Activated CD4-positive, alpha-beta memory T cell treated with anti-CD3 and anti-CD28 coated beads, Interleukin-2, amount 10 ng/mL, durations not matched to agents 7 days and 5 days (primary cell): ENCODE results near the gene C6orf58. TPM values are rescaled to one million over a fixed set of nuclear protein-coding genes. Genes with fewer than 3 reads are reported as not detected.
"Not testable (repeated sequence)": the region's sequence is repeated elsewhere in the genome, so short reads cannot be mapped to it uniquely, and the experiment has no call there.

Experiments used
- CTCF ChIA-PET: fragments of 350-600 bp; sonication (Branson Sonifier 250); formaldehyde crosslinking; loops from one replicate; lab custom pipeline; 2021; ENCODE audit warnings: antibody characterized with exemption, inconsistent platforms; lab: Charles Lee
- POLR2A ChIA-PET: fragments of 350-600 bp; sonication (Branson Sonifier 250); formaldehyde crosslinking; loops from one replicate; lab custom pipeline; 2021; ENCODE audit warnings: antibody characterized with exemption; lab: Charles Lee
- DNase-seq: peaks from one replicate; pipeline ENCODE4 v3.0.0-alpha.2; 2020
- H3K27ac Mint-ChIP-seq: one replicate; pipeline ENCODE4 v1.8.0; 2021; ENCODE audit warnings: mild to moderate bottlenecking, mixed read lengths
- H3K27me3 Mint-ChIP-seq: one replicate; pipeline ENCODE4 v1.8.0; 2021; ENCODE audit warnings: mixed read lengths
- H3K36me3 Mint-ChIP-seq: one replicate; pipeline ENCODE4 v1.8.0; 2021; ENCODE audit warnings: low read depth, mixed read lengths
- H3K4me1 Mint-ChIP-seq: one replicate; pipeline ENCODE4 v1.8.0; 2021; ENCODE audit warnings: mixed read lengths
- H3K4me3 Mint-ChIP-seq: one replicate; pipeline ENCODE4 v1.8.0; 2021; ENCODE audit warnings: mild to moderate bottlenecking, mixed read lengths
- H3K9me3 Mint-ChIP-seq: one replicate; pipeline ENCODE4 v1.8.0; 2021; ENCODE audit warnings: mixed read lengths
- total RNA-seq, 2 experiments: library from RNA; stranded (reverse); gene quantifications; one replicate each; pipeline ENCODE4 v1.2.3, GENCODE V29; 2021

The C6orf58 gene
- total RNA-seq, 2 experiments from 2014 or later = not detected

- ChIA-PET POLR2A (no interaction called here), CTCF (no interaction called here)
- Mint-ChIP-seq H3K27me3 (peaks cover 8% of the 10 kb centered on the region), H3K27ac (no peak overlapping the region), H3K9me3 (no peaks in the 10 kb centered on the region), H3K36me3 (no peaks in the 10 kb centered on the region), H3K4me1 (peaks cover 8% of the 10 kb centered on the region), H3K4me3 (no peak overlapping the region)
- DNase-seq = no peak
These were observed 9.5 kb upstream of the C6orf58 start for GRCh38 chr6:127567476-127567875.

- Mint-ChIP-seq H3K36me3 (no peaks in the 10 kb centered on the region), H3K4me1 (peaks cover 8% of the 10 kb centered on the region), H3K9me3 (no peaks in the 10 kb centered on the region), H3K4me3 (no peak overlapping the region), H3K27ac (no peak overlapping the region), H3K27me3 (no peaks in the 10 kb centered on the region)
- ChIA-PET CTCF (no interaction called here), POLR2A (no interaction called here)
- DNase-seq = no peak
These were observed 6.1 kb upstream of the C6orf58 start for GRCh38 chr6:127570739-127571389.

- Mint-ChIP-seq H3K27me3 (peaks cover 9% of the 10 kb centered on the region), H3K27ac (no peak overlapping the region), H3K4me1 (peaks cover 6% of the 10 kb centered on the region), H3K36me3 (no peaks in the 10 kb centered on the region), H3K4me3 (no peak overlapping the region), H3K9me3 (no peaks in the 10 kb centered on the region)
- POLR2A ChIA-PET = no interaction called here
- DNase-seq = no peak
- CTCF ChIA-PET = no interaction called here
These were observed 1.9 kb downstream of the C6orf58 start for GRCh38 chr6:127578900-127579299.

- ChIA-PET POLR2A (no interaction called here), CTCF (no interaction called here)
- peaks cover 6% of the 10 kb centered on the region for H3K4me1 Mint-ChIP-seq
- no peak overlapping the region for H3K4me3 Mint-ChIP-seq
- H3K9me3 Mint-ChIP-seq = no peaks in the 10 kb centered on the region
- peaks cover 9% of the 10 kb centered on the region for H3K27me3 Mint-ChIP-seq
- DNase-seq = no peak
- no peak overlapping the region for H3K27ac Mint-ChIP-seq
- no peaks in the 10 kb centered on the region for H3K36me3 Mint-ChIP-seq
These were observed 4.6 kb downstream of the C6orf58 start for GRCh38 chr6:127581576-127581975.

GRCh38 chr6:127582777-127583462 is 5.9 kb downstream of the C6orf58 start:
- Mint-ChIP-seq H3K4me1 (peaks cover 5% of the 10 kb centered on the region), H3K9me3 (no peaks in the 10 kb centered on the region), H3K27ac (no peak overlapping the region), H3K36me3 (no peaks in the 10 kb centered on the region), H3K27me3 (peaks cover 7% of the 10 kb centered on the region), H3K4me3 (no peak overlapping the region)
- ChIA-PET POLR2A (no interaction called here), CTCF (interaction anchor here (0.6 kb wide), 1 partner anchor 117 kb away, joined by 3 read pairs; no protein-coding TSS in a partner anchor)
- no peak for DNase-seq

GRCh38 chr6:127585123-127585522 is 8.1 kb downstream of the C6orf58 start:
- ChIA-PET POLR2A (no interaction called here), CTCF (no interaction called here)
- H3K27me3 Mint-ChIP-seq = peaks cover 1% of the 10 kb centered on the region
- no peaks in the 10 kb centered on the region for H3K4me1 Mint-ChIP-seq
- DNase-seq = no peak
- no peaks in the 10 kb centered on the region for H3K9me3 Mint-ChIP-seq
- H3K4me3 Mint-ChIP-seq = no peak overlapping the region
- no peak overlapping the region for H3K27ac Mint-ChIP-seq
- H3K36me3 Mint-ChIP-seq = no peaks in the 10 kb centered on the region

- DNase-seq = no peak
- H3K9me3 Mint-ChIP-seq = no peaks in the 10 kb centered on the region
- CTCF ChIA-PET = no interaction called here
- H3K27ac Mint-ChIP-seq = no peak overlapping the region
- H3K4me1 Mint-ChIP-seq = no peaks in the 10 kb centered on the region
- H3K4me3 Mint-ChIP-seq = no peak overlapping the region
- H3K36me3 Mint-ChIP-seq = no peaks in the 10 kb centered on the region
- no peaks in the 10 kb centered on the region for H3K27me3 Mint-ChIP-seq
- POLR2A ChIA-PET = no interaction called here
These were observed 9.4 kb downstream of the C6orf58 start for GRCh38 chr6:127586372-127586771.

- no peaks in the 10 kb centered on the region for H3K36me3 Mint-ChIP-seq
- ChIA-PET POLR2A (no interaction called here), CTCF (no interaction called here)
- no peak for DNase-seq
- H3K4me1 Mint-ChIP-seq = no peaks in the 10 kb centered on the region
- H3K27me3 Mint-ChIP-seq = no peaks in the 10 kb centered on the region
- H3K27ac Mint-ChIP-seq = no peak overlapping the region
- no peaks in the 10 kb centered on the region for H3K9me3 Mint-ChIP-seq
- no peak overlapping the region for H3K4me3 Mint-ChIP-seq
These were observed 10.9 kb downstream of the C6orf58 start for GRCh38 chr6:127587875-127588274.

- Mint-ChIP-seq H3K36me3 (no peaks in the 10 kb centered on the region), H3K4me3 (no peak overlapping the region), H3K27ac (no peak overlapping the region), H3K4me1 (no peaks in the 10 kb centered on the region), H3K27me3 (no peaks in the 10 kb centered on the region), H3K9me3 (no peaks in the 10 kb centered on the region)
- no peak for DNase-seq
- POLR2A ChIA-PET = no interaction called here
- CTCF ChIA-PET = no interaction called here
These were observed 12.2 kb downstream of the C6orf58 start for GRCh38 chr6:127589135-127589534.

GRCh38 chr6:127590344-127590743 is 13.4 kb downstream of the C6orf58 start:
- Mint-ChIP-seq H3K27ac (no peak overlapping the region), H3K36me3 (no peaks in the 10 kb centered on the region), H3K9me3 (no peaks in the 10 kb centered on the region), H3K4me3 (no peak overlapping the region), H3K4me1 (no peaks in the 10 kb centered on the region), H3K27me3 (no peaks in the 10 kb centered on the region)
- no peak for DNase-seq
- POLR2A ChIA-PET = no interaction called here
- CTCF ChIA-PET = no interaction called here

GRCh38 chr6:127592964-127593363 is 16.0 kb downstream of the C6orf58 start:
- no peaks in the 10 kb centered on the region for H3K9me3 Mint-ChIP-seq
- H3K27me3 Mint-ChIP-seq = no peaks in the 10 kb centered on the region
- no peaks in the 10 kb centered on the region for H3K4me1 Mint-ChIP-seq
- no peak for DNase-seq
- POLR2A ChIA-PET = interaction anchor here (1.2 kb wide), 1 partner anchor 15 kb away, joined by 3 read pairs; no protein-coding TSS in a partner anchor
- H3K36me3 Mint-ChIP-seq = no peaks in the 10 kb centered on the region
- no peak overlapping the region for H3K4me3 Mint-ChIP-seq
- CTCF ChIA-PET = no interaction called here
- no peak overlapping the region for H3K27ac Mint-ChIP-seq

GRCh38 chr6:127593456-127593855 is 16.5 kb downstream of the C6orf58 start:
- DNase-seq, CTCF ChIA-PET, H3K4me1 Mint-ChIP-seq, H3K4me3 Mint-ChIP-seq, H3K9me3 Mint-ChIP-seq, H3K36me3 Mint-ChIP-seq, H3K27me3 Mint-ChIP-seq, H3K27ac Mint-ChIP-seq, POLR2A ChIA-PET: not testable (repeated sequence)

- Mint-ChIP-seq H3K36me3 (no peaks in the 10 kb centered on the region), H3K4me3 (no peak overlapping the region), H3K4me1 (no peaks in the 10 kb centered on the region), H3K9me3 (no peaks in the 10 kb centered on the region), H3K27ac (no peak overlapping the region), H3K27me3 (peaks cover 9% of the 10 kb centered on the region)
- POLR2A ChIA-PET = no interaction called here
- CTCF ChIA-PET = no interaction called here
- DNase-seq = no peak
These were observed 29.2 kb downstream of the C6orf58 start for GRCh38 chr6:127606131-127606562.
